Lung microvascular endothelial cell (primary cell): ENCODE results near the gene C5. TPM values are rescaled to one million over a fixed set of nuclear protein-coding genes. Genes with fewer than 3 reads are reported as not detected.

Source experiments
- DNase-seq, 2 donors: peaks; one replicate each; pipeline versions ENCODE4 v3.0.0 to v3.0.0-alpha.2; 2010; ENCODE audit warnings: low read depth in 2 of 2
- total RNA-seq: library from RNA; depleted of rRNA; stranded (reverse); fragments of >200 nt; gene quantifications from 2 replicates; pipeline ENCODE4 v1.2.1, GENCODE V29; 2014

The C5 gene
- total RNA-seq, 1 donor from 2014 or later, result 0.60 TPM

- peak in 1 of 2 donors; percentile 8 for DNase-seq
Observed at GRCh38 chr9:120926397-120926928, 123.6 kb downstream of the C5 start, which contains the start of gene TRAF1. TRAF1 (minus strand) TSS chr9:120926796; CDS start chr9:120926075, 721 bp downstream.

DNA sequence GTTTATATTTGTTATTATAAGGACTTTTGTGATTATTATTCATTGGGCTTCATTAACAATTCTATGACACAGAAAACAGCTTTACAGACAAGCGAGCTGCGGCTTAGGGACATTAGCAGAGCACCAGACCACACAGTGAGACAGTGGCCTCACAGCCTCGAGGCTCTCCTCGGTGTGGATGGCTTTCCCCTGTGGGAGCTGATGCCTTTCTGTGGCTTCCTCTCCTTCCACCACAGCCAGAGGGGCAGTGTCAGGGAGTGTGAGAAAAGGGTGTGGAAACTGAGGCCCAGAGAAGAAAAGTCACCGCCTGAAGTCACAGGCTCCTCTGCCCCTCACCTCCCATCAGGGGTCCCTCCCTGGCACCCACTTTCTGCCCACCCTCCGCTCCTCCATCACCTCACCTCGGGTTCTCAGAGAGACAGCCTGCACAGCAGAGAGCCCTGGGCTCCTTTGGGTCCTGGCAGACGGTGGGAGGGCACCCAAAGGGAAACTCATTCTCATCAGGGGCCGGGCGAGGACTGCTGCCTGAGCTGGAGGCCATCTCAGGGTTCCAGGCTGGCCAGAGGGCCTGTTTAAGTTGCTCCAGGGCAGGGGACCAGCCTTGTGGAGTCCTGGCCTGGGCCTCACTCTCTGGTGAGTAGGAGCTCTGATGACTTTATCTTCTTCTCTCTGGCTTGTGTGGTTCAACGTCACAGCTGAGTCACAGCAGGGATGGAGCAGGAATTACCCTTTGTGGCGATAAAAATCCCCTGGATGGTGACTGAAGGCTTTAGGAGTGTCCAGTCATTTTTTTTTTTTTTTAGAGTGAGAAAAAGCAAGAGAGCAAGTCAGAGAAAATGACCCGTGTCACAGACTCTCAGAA, 124.3 kb downstream of the C5 start:
- peak; percentile 52 to 90 for DNase-seq

DNA sequence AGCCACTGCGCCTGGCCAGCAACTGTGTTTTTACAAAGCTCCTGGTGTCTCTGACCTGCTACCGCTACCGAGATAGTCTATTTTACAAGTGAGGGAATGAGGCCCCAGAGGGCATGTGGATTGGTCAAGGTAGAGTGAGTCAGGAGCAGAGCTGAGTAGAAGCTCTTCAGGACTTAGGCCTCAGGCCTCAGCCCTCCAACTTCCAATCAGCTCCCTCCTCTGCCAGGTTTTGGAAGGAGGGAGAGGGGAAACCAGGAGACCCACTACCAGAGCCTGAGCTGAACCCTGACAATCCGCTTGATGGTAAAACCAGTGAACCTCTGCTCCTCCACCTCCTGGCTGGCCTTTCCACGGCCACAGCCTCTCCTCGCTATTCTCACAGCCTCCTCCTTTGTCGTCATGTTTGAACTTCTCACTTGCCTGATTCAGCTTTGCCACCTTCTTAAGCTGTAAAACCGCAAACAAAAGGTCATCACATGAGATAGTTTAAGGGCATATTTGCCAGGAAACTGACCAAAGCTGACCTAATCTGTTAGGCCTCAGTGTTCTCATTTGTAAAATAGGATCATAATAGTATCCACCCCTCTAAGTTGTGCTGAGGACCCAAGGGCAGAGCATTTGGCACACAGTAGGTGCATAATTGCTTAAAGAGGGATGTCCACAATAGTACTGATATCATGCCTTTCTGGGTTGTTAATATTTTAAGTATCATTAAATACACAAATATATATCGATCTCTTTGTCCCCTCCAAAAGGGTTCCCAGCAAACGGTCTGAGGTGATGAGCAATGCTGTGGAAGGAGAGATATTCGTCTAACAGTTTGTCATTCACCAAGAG, 125.2 kb downstream of the C5 start:
- peak in 1 of 2 donors; percentile 39 for DNase-seq

DNA sequence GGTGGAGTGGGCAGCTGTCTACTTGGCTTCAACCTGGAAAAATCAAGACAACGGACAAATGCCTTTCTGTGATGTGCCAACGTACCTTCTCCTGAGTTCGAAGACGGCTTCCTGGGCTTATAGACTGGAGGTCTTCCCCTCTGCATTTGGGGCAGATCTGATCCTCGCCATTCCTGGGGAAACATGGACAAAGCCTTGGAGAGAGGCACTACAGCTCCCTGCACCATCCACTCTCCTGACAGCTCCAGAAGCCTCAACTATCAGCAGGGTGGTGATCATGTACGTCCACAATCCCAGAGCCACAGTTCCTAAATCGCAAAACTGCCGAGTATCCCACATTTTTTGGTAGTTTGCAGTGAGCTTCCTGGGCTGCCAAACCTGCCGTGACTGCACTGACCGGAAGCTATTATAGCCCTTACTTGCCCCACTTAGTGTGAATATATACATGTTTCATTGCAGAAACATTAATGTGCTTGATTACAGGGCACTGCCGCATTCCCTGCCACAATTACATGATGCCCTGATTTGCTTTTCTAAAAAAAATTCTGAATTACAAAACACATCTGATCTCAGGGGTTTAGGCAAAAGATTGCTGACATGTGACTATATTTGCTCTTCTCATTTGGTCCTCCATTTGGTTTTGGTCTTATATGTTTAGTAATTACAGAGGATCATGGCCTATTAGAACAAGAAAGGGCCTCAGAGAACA, 126.3 kb downstream of the C5 start:
- no peak for DNase-seq

DNA sequence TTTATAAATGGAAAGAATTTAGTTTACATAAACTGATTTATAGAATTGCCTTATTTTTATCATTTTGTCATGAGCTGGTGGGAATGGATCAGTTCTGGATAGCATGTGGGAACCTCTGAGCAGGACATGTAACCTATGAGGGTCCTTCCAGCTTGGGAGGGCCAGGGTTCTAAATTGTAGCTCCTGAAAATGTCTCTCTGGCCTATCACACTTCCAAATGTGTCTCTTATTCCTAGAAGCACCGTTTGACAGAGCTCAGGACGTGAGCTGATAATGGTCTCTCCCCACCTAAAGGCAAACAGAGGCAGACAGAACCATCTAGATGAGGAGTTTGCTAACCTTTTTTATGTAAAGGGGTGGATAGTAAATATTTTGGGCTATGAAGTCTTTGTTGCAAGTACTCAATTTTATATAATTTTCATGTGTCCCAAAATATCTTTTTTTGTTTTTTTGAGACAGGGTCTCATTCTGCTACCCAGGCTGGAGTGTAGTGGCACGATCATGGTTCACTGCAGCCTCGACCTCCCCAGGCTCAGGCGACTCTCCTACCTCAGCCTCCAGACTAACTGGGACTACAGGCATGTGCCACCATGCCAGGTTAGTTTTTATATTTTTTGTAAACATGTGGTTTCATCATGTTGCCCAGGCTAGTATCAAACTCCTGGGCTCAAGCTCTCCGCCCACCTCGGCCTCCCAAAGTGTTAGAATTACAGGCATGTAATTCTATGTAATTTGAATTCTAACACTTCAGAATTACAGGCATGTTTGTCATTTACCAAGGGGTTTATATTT, 127.5 kb downstream of the C5 start:
- no peak for DNase-seq

GRCh38 chr9:120921661-120922181, 128.4 kb downstream of the C5 start:
- DNase-seq, result no peak

- DNase-seq, result no peak
Observed at GRCh38 chr9:120920806-120921178, 129.3 kb downstream of the C5 start.

GRCh38 chr9:120919843-120920805, 130.0 kb downstream of the C5 start:
- no peak for DNase-seq

DNA sequence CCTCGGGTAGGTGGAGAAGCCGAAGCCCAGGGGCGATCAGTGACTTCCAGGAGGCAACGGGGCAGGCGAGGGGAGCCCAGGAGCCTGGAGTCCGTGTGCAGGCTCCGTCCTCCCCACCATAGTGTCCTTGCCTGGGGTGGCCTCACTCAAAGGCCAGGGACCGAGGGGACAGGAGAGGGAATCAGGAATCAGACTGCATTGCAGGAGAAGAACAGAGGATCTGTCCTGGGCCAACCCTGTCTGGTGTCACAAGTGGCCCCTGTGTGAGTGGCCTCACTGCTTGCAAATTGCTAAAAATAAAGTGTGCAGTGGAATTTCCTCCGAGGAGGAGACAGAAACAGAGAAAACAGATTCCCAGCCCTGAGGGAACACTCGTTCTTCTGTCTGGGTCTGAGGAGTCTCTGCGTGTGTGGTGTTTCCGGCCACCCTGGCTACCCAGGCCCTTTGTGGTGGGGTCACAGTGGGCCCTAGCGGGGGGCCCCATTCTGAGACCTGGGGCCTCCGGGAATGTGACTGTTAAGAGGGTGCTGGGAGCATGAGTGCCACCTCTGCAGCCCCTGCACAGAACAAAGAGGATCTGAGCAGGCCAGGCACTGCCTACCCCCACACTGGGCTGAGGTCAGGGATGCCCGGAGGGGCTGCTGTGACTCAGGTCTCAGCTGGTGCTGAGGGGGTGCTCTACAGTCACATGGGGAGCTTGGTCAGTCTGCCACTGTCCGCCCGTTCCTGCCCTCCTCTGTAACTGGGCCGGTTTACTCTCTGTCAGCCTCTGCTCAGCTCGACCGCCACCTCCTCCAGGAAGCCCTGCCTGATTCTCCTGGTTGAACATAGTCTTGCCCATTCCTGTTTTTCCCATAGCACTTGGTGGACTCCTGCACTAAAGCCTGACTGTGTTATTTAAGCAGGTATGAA, 130.9 kb downstream of the C5 start:
- no peak for DNase-seq

- no peak for DNase-seq
Observed at GRCh38 chr9:120917929-120918762, 131.9 kb downstream of the C5 start.

DNA sequence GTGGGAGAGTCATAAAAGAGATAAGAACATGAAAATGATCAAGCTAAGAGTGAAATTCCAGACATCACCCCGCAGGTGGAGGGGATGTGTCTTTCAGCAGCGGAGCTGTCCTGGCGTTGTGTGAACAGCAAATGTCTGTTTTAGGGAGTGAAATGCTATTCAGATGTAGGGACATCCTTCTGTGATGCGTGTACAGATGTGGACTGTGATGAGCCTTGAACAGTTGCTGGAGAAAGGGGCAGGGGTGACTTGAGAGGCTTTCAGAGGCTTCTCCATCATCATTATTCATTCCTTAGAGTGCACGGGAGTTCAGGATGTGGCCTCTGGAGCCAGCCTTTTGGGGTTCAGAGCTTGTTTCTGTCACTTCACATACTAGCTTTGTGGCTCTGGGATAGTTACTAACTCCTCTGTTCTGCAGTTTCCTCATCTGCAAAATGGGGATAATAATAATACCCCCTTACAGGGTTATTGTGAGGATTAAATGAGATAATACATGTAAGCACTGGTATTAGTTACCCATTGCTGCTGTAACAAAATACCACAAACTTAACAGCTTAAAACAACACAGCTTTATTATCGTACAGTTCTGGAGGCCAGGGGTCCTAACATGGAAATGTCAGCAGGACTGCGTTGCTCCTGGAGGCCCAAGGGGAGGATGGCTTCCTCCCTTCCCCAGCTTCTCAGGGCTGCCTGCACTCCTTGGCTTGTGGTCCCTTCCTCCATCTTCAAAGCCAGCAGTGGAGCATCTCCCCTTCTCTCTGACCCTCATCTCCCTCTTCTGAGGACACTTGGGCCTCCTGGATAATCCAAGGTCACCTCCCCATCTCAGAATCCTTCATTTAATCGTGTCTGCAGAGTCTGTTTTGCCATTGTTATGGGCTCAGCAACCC, 132.8 kb downstream of the C5 start:
- DNase-seq, result no peak

DNA sequence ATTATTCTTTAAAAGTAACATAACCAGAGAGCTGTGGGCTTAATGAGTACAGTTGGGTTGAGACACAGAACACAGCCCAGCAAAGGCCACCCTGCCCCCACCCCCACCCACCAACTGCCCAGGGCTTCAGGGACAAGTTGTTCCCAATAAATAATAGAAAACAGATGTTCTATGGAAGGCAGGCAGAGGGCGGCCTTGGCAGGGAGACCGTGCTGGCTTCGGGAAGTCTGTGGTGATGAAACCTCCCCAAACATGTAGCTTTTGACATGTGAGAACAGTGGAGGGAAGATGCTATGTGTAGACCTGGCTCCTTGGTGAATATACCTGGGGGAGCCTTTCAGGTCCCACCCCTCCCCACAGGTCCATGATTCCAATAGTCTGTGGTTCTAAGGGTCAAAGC, 133.5 kb downstream of the C5 start:
- DNase-seq, result peak in 1 of 2 donors; percentile 52

- DNase-seq, result no peak
Observed at GRCh38 chr9:120915854-120916470, 134.1 kb downstream of the C5 start.

GRCh38 chr9:120914953-120915352, 135.1 kb downstream of the C5 start:
- no peak for DNase-seq

- no peak for DNase-seq
Observed at GRCh38 chr9:120914396-120914795, 135.7 kb downstream of the C5 start.
